MCF 10A (cell line): ENCODE measurements around the gene MCM10. TPM values are rescaled to one million over a fixed set of nuclear protein-coding genes. Genes with fewer than 3 reads are reported as not detected.

Experiments used
- BruUV-seq: library from RNA; stranded (reverse); fragments of 400-500 nt; replicated peaks from 2 replicates; lab custom pipeline; 2021; lab: Mats Ljungman, UMichigan
- CTCF ChIA-PET: fragments of 300-600 bp; sonication (Branson Sonifier 250); formaldehyde crosslinking; extraction: SDS; loops from one replicate; lab custom pipeline; 2021; ENCODE audit warnings: antibody characterized with exemption, inconsistent platforms; lab: Yijun Ruan, JAX
- POLR2A ChIA-PET: fragments of 300-600, 350-650 bp; sonication (Branson Sonifier 250); formaldehyde crosslinking; extraction: SDS; loops from one replicate; lab custom pipeline; 2020; ENCODE audit warnings: antibody characterized with exemption, inconsistent platforms; lab: Yijun Ruan, JAX
- DNase-seq: peaks from one replicate; pipeline ENCODE4 v3.0.0-alpha.2; 2018; ENCODE audit not compliant: unreplicated experiment
- H3K27ac Mint-ChIP-seq: one replicate; pipeline ENCODE4 v1.8.0; 2022; ENCODE audit warnings: mild to moderate bottlenecking, low read depth, mixed read lengths; ENCODE audit not compliant: unreplicated experiment
- H3K27me3 Mint-ChIP-seq: one replicate; pipeline ENCODE4 v1.8.0; 2022; ENCODE audit warnings: mixed read lengths; ENCODE audit not compliant: insufficient read depth, unreplicated experiment
- H3K36me3 Mint-ChIP-seq: one replicate; pipeline ENCODE4 v1.8.0; 2022; ENCODE audit warnings: mild to moderate bottlenecking, moderate library complexity, mixed read lengths; ENCODE audit not compliant: insufficient read depth, unreplicated experiment
- H3K4me1 Mint-ChIP-seq: one replicate; pipeline ENCODE4 v1.8.0; 2022; ENCODE audit warnings: mixed read lengths; ENCODE audit not compliant: insufficient read depth, unreplicated experiment
- H3K4me3 Mint-ChIP-seq: one replicate; pipeline ENCODE4 v1.8.0; 2022; ENCODE audit warnings: mild to moderate bottlenecking, moderate library complexity, mixed read lengths; ENCODE audit not compliant: unreplicated experiment
- H3K9me3 Mint-ChIP-seq: one replicate; pipeline ENCODE4 v1.8.0; 2022; ENCODE audit warnings: mixed read lengths; ENCODE audit not compliant: unreplicated experiment
- intact Hi-C: fragments of 100-400 bp; cut with micrococcal nuclease; formaldehyde crosslinking; loops from 2 replicates; pipeline ENCODE4 v1.14.1; 2022
- total RNA-seq: library from RNA; stranded (reverse); gene quantifications from 2 replicates; pipeline ENCODE4 v1.2.3, GENCODE V29; 2022
- TF ChIP-seq, protein P1 (sequence below): fragments of 200-600 bp; IDR thresholded peaks from one replicate; pipeline ENCODE4 v1.8.0; 2022; ENCODE audit warnings: antibody characterized with exemption, mild to moderate bottlenecking; ENCODE audit not compliant: unreplicated experiment

Gene MCM10
- total RNA-seq, 1 experiment from 2014 or later = 6.0 TPM

GRCh38 chr10:13193637-13194036, 32.3 kb downstream of the MCM10 start:
- DNase-seq = no peak
- ChIA-PET CTCF (no interaction called here), POLR2A (no interaction called here)
- no peaks in the 10 kb centered on the region for H3K9me3 Mint-ChIP-seq
- H3K4me3 Mint-ChIP-seq = no peak overlapping the region
- no TSS peak for BruUV-seq
- intact Hi-C loops = no loop called here
- H3K4me1 Mint-ChIP-seq = peaks cover 6% of the 10 kb centered on the region
- H3K27me3 Mint-ChIP-seq = no peaks in the 10 kb centered on the region
- H3K36me3 Mint-ChIP-seq = peaks cover 6% of the 10 kb centered on the region
- TF ChIP-seq, protein P1, sequence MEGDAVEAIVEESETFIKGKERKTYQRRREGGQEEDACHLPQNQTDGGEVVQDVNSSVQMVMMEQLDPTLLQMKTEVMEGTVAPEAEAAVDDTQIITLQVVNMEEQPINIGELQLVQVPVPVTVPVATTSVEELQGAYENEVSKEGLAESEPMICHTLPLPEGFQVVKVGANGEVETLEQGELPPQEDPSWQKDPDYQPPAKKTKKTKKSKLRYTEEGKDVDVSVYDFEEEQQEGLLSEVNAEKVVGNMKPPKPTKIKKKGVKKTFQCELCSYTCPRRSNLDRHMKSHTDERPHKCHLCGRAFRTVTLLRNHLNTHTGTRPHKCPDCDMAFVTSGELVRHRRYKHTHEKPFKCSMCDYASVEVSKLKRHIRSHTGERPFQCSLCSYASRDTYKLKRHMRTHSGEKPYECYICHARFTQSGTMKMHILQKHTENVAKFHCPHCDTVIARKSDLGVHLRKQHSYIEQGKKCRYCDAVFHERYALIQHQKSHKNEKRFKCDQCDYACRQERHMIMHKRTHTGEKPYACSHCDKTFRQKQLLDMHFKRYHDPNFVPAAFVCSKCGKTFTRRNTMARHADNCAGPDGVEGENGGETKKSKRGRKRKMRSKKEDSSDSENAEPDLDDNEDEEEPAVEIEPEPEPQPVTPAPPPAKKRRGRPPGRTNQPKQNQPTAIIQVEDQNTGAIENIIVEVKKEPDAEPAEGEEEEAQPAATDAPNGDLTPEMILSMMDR = no peak
- peak overlapping the region; percentile 51 for H3K27ac Mint-ChIP-seq

- TF ChIP-seq, protein P1 = no peak
- POLR2A ChIA-PET = no interaction called here
- Mint-ChIP-seq H3K9me3 (no peaks in the 10 kb centered on the region), H3K4me1 (peaks cover 6% of the 10 kb centered on the region), H3K27ac (no peak overlapping the region), H3K36me3 (peaks cover 6% of the 10 kb centered on the region), H3K4me3 (no peak overlapping the region), H3K27me3 (no peaks in the 10 kb centered on the region)
- intact Hi-C loops = no loop called here
- peak; percentile 43 for DNase-seq
- CTCF ChIA-PET = interaction anchor here (0.8 to 1.3 kb wide), 3 partner anchors 11 to 34 kb away, joined by 3 to 6 read pairs (median 3); partner anchors contain the start of gene MCM10
- no TSS peak for BruUV-seq
Measured at GRCh38 chr10:13195016-13195415, 33.7 kb downstream of the MCM10 start.

GRCh38 chr10:13201132-13201531, 39.8 kb downstream of the MCM10 start:
- H3K4me3 Mint-ChIP-seq = no peak overlapping the region
- no peaks in the 10 kb centered on the region for H3K9me3 Mint-ChIP-seq
- POLR2A ChIA-PET = no interaction called here
- CTCF ChIA-PET = interaction anchor here (0.6 to 0.7 kb wide), 2 partner anchors 9 to 356 kb away, joined by 3 to 4 read pairs; no protein-coding TSS in a partner anchor
- H3K27me3 Mint-ChIP-seq = no peaks in the 10 kb centered on the region
- TF ChIP-seq, protein P1 = no peak
- intact Hi-C loops = no loop called here
- no peak for DNase-seq
- H3K27ac Mint-ChIP-seq = no peak overlapping the region
- H3K36me3 Mint-ChIP-seq = peaks cover 6% of the 10 kb centered on the region
- no TSS peak for BruUV-seq
- H3K4me1 Mint-ChIP-seq = no peaks in the 10 kb centered on the region

DNA sequence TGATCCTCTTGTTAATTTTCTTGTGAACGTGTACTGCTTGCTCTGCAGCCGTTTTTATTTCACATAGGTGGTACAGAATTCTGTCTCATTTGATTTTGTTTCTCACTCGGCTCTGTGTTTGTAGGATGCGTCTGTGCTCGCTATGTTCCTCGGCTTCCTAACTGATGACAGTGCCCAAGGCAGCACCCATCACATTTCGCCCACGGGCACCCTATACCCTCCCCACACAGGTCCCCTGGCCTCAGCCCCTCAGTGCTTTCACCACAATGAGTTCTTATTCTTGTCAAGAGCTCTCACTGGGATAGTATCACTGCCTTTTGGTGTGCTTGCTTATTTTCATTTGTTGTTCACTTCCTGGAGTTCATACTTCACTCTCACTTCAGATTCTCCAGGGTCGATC, 44.7 kb downstream of the MCM10 start:
- no peak overlapping the region for H3K4me3 Mint-ChIP-seq
- intact Hi-C loops = loop anchor here (1.0 kb wide), 1 partner anchor 96 kb away; no protein-coding TSS in a partner anchor
- no peaks in the 10 kb centered on the region for H3K27me3 Mint-ChIP-seq
- TF ChIP-seq, protein P1 = no peak
- no peaks in the 10 kb centered on the region for H3K4me1 Mint-ChIP-seq
- BruUV-seq = no TSS peak
- no peak overlapping the region for H3K27ac Mint-ChIP-seq
- ChIA-PET POLR2A (interaction anchor here (0.7 to 1.1 kb wide), 3 partner anchors 93 to 640 kb away, joined by 4 to 10 read pairs (median 6); partner anchors contain the start of gene PHYH), CTCF (interaction anchor here (0.6 to 5.4 kb wide), 18 partner anchors 8 to 1959 kb away, joined by 3 to 60 read pairs (median 4); no protein-coding TSS in a partner anchor)
- H3K36me3 Mint-ChIP-seq = peaks cover 6% of the 10 kb centered on the region
- DNase-seq = no peak
- no peaks in the 10 kb centered on the region for H3K9me3 Mint-ChIP-seq
